Measurements from ENCODE around the gene AP1M1. TPM values are rescaled to one million over a fixed set of nuclear protein-coding genes. Genes with fewer than 3 reads are reported as not detected.

Gene AP1M1
- total RNA-seq, 1 donor from 2014 or later = 49.4 TPM

DNA sequence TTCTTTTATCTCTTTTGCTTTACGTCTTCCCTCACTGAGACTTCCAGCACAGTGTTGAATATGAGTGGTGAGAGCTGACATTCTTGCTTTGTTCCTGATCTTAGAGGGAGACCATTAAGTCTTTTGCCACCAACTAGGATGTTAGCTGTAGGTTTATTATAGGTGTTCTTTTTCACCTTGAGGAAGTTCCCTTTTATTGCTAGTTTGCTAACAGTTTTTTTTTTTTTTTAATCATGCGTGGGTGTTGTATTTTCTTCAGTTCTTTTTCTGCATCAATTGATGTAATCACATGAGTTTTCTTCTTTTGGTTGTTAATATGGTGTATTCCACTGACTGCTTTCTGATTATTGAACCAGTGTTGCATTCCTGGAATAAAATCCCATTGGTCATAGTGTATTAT lies 21.1 kb downstream of the AP1M1 start:
- H3K9me3 Mint-ChIP-seq = peaks cover 28% of the 10 kb centered on the region
- H3K36me3 Mint-ChIP-seq = peaks cover 60% of the 10 kb centered on the region
- no peaks in the 10 kb centered on the region for H3K27me3 Mint-ChIP-seq (ENCODE audit: low read depth)
- H3K4me3 Mint-ChIP-seq = no peak overlapping the region
- TF ChIP-seq, protein P1, sequence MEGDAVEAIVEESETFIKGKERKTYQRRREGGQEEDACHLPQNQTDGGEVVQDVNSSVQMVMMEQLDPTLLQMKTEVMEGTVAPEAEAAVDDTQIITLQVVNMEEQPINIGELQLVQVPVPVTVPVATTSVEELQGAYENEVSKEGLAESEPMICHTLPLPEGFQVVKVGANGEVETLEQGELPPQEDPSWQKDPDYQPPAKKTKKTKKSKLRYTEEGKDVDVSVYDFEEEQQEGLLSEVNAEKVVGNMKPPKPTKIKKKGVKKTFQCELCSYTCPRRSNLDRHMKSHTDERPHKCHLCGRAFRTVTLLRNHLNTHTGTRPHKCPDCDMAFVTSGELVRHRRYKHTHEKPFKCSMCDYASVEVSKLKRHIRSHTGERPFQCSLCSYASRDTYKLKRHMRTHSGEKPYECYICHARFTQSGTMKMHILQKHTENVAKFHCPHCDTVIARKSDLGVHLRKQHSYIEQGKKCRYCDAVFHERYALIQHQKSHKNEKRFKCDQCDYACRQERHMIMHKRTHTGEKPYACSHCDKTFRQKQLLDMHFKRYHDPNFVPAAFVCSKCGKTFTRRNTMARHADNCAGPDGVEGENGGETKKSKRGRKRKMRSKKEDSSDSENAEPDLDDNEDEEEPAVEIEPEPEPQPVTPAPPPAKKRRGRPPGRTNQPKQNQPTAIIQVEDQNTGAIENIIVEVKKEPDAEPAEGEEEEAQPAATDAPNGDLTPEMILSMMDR (IDR thresholded peaks at IDR 0.05; ENCODE audit: unreplicated experiment) = no peak
- DNase-seq (ENCODE audit: low spot score in 2 of 2, unreplicated experiment in 2 of 2) = no peak
- H3K4me1 Mint-ChIP-seq = no peaks in the 10 kb centered on the region
- H3K27ac Mint-ChIP-seq = no peak overlapping the region

DNA sequence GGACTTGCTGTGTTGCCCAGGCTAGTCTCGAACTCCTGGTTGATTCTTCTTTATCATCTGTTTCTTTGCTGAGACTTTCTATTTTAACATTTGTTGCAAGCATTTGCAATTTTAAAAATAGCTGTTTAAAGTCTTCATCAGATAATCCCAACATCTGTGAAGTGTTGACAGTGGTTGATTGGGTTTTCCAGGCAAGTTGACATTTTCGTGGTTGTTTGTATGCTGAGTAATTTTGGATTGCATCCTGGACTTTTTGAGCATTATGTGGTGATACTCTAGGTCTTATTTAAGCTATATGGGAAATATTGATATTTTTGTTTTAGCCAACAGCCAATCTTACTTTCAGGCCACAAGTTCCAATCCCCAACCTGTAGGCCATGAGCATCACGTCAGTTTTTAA lies 25.1 kb downstream of the AP1M1 start:
- Mint-ChIP-seq H3K9me3 (peaks cover 23% of the 10 kb centered on the region), H3K4me1 (no peaks in the 10 kb centered on the region), H3K4me3 (no peak overlapping the region), H3K27me3 (ENCODE audit: low read depth) (no peaks in the 10 kb centered on the region), H3K36me3 (peaks cover 46% of the 10 kb centered on the region), H3K27ac (no peak overlapping the region)
- TF ChIP-seq, protein P1 (IDR thresholded peaks at IDR 0.05; ENCODE audit: unreplicated experiment) = no peak
- DNase-seq (ENCODE audit: low spot score in 2 of 2, unreplicated experiment in 2 of 2) = no peak

DNA sequence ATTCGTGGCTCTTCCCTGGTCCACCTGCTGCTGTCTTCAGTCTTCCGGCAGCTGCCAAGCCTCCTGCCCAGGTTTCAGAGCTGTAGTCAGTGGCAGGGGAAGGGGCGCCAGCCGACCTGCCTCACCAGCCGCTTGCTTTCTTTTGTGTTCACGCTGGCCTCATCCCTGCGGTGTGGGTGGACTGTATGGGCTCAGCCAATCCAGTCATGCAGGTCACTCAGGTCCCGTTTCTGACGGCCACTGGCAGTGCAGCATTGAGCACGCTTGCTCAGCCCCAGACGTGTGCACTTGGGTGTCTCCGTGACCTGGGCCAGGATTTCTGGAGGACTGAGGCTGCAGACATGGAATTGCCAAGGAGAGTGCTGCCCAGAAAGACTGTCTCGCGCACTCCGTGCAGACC lies 26.0 kb downstream of the AP1M1 start:
- Mint-ChIP-seq H3K4me3 (no peak overlapping the region), H3K4me1 (no peaks in the 10 kb centered on the region), H3K9me3 (peaks cover 18% of the 10 kb centered on the region), H3K27ac (no peak overlapping the region), H3K36me3 (peaks cover 39% of the 10 kb centered on the region), H3K27me3 (ENCODE audit: low read depth) (no peaks in the 10 kb centered on the region)
- no peak for DNase-seq (ENCODE audit: low spot score in 2 of 2, unreplicated experiment in 2 of 2)
- TF ChIP-seq, protein P1 (IDR thresholded peaks at IDR 0.05; ENCODE audit: unreplicated experiment) = no peak

DNA sequence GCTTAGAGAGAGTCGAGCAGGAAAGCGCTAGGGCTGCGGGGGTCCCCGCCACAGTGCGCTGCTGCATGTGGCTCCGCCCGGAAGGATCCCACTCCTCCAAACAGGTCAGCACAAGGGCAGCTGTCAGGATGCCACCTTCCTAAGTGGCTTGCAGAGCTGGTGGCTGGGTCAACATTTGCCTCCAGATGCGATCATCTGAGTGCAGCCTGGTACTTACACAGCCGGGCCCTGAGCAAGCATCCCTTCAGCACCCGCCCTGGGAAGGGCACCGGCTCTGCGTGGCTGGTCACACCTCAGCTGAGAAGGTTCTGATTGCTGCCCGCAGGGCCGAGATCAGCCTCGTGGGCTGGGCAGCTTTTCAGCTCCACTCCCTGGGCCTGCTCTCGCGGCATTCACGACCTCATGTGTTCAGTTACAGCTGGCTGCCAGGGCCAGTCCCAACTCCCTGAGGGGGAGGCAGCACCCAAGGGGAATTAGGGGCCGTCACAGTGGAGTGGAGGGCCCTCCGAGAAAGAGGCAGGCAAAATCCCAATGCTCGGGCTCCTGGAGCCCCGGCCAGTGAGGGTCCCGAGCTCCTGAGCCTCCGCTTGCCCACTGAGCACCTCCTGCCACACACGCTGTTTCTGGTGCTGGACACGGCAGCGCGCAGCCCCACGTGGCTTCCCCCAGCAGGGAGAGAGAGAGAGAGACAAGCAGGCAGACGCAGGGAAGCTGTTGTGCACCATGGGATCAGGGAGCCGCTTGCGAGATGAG lies 26.8 kb downstream of the AP1M1 start:
- no peak for DNase-seq (ENCODE audit: low spot score in 2 of 2, unreplicated experiment in 2 of 2)
- Mint-ChIP-seq H3K4me3 (no peak overlapping the region), H3K4me1 (no peaks in the 10 kb centered on the region), H3K27ac (no peak overlapping the region), H3K9me3 (peaks cover 14% of the 10 kb centered on the region), H3K27me3 (ENCODE audit: low read depth) (no peaks in the 10 kb centered on the region), H3K36me3 (peaks cover 35% of the 10 kb centered on the region)
- TF ChIP-seq, protein P1 (IDR thresholded peaks at IDR 0.05; ENCODE audit: unreplicated experiment) = no peak

DNA sequence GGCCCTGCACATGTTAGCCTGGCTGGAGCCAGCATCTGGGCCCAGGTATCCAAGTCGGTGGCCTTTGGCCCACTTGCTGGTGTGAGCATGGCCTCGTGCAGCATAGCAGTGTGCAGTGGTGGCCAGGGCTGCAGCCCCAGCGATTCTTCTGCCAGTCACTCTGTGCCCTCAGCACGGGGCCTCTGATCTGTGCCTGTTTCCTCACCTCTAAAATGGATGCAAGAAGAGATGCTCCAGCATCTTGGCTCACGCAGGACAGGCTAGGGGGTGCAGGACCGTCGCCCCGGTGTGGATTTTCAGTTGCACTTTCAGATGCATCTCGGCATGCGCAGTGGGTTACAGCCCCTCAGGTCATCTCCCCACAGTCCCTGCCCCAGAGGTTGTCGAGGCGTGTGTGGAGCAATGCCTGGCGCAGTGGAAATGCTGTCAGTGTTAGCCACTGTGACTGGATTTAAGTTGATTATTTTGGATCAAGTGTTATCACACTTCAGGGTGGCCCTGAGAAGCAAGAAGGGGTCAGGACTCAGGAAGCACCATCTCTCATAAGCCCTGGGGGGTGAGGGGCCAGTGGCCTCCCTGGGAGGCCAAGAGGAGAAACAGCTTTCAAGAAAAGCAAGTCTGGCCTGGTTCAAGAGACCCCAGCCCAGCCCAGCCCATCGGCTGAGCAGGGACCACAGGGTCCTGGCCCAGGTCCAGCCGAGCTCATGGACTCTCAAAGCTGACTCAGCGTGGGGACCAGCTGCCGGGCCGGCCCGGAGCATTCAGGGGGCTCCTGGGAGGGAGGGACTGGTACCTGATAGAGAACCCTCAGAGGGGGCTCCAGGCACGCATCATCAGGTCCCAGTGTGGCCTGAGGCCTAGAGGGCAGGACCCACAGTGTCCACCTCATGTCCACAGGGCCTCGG lies 27.8 kb downstream of the AP1M1 start:
- Mint-ChIP-seq H3K4me1 (no peaks in the 10 kb centered on the region), H3K36me3 (peaks cover 30% of the 10 kb centered on the region), H3K27me3 (ENCODE audit: low read depth) (no peaks in the 10 kb centered on the region), H3K9me3 (peaks cover 9% of the 10 kb centered on the region), H3K4me3 (no peak overlapping the region), H3K27ac (no peak overlapping the region)
- DNase-seq (ENCODE audit: low spot score in 2 of 2, unreplicated experiment in 2 of 2) = no peak
- TF ChIP-seq, protein P1 (IDR thresholded peaks at IDR 0.05; ENCODE audit: unreplicated experiment) = no peak

All from mesothelial cell of epicardium (in vitro differentiated cells).